IPS-20b (cell line): ENCODE results near the gene TMEM222.
A peak's percentile ranks its signal among the peaks of the same experiment; 100 is the strongest.

Source experiments
- H3K27ac ChIP-seq: one replicate; pipeline ENCODE4 v1.5.1; 2013; ENCODE audit warnings: low read length
- H3K27me3 ChIP-seq: 2 replicates; pipeline ENCODE4 v1.6.1; 2013; ENCODE audit warnings: mild to moderate bottlenecking, low read length, inconsistent platforms; ENCODE audit not compliant: insufficient read depth
- H3K36me3 ChIP-seq: 2 replicates; pipeline ENCODE4 v1.6.1; 2013; ENCODE audit warnings: low read depth, mild to moderate bottlenecking, inconsistent platforms, low read length, moderate library complexity; ENCODE audit not compliant: insufficient read depth
- H3K4me1 ChIP-seq: 2 replicates; pipeline ENCODE4 v1.6.1; 2013; ENCODE audit warnings: mild to moderate bottlenecking, control low read depth, inconsistent platforms, low read length, moderate library complexity; ENCODE audit not compliant: insufficient read depth
- H3K4me3 ChIP-seq: 2 replicates; pipeline ENCODE4 v1.5.1; 2013; ENCODE audit warnings: mild to moderate bottlenecking, low read length, inconsistent platforms
- H3K9ac ChIP-seq: 2 replicates; pipeline ENCODE4 v1.6.1; 2013; ENCODE audit warnings: low read depth, mild to moderate bottlenecking, inconsistent platforms, low read length, moderate library complexity
- H3K9me3 ChIP-seq: 2 replicates; pipeline ENCODE4 v1.6.1; 2013; ENCODE audit warnings: mild to moderate bottlenecking, low read depth, low read length, inconsistent platforms; ENCODE audit not compliant: insufficient read depth

Gene TMEM222

GRCh38 chr1:27363766-27364695 lies 42.1 kb downstream of the TMEM222 start:
- H3K9ac ChIP-seq: no peak overlapping the region
- H3K4me1 ChIP-seq: peaks cover 15% of the 10 kb centered on the region
- H3K27me3 ChIP-seq: peaks cover 42% of the 10 kb centered on the region
- no peak overlapping the region for H3K27ac ChIP-seq
- no peak overlapping the region for H3K4me3 ChIP-seq
- no peaks in the 10 kb centered on the region for H3K9me3 ChIP-seq
- no peaks in the 10 kb centered on the region for H3K36me3 ChIP-seq

DNA sequence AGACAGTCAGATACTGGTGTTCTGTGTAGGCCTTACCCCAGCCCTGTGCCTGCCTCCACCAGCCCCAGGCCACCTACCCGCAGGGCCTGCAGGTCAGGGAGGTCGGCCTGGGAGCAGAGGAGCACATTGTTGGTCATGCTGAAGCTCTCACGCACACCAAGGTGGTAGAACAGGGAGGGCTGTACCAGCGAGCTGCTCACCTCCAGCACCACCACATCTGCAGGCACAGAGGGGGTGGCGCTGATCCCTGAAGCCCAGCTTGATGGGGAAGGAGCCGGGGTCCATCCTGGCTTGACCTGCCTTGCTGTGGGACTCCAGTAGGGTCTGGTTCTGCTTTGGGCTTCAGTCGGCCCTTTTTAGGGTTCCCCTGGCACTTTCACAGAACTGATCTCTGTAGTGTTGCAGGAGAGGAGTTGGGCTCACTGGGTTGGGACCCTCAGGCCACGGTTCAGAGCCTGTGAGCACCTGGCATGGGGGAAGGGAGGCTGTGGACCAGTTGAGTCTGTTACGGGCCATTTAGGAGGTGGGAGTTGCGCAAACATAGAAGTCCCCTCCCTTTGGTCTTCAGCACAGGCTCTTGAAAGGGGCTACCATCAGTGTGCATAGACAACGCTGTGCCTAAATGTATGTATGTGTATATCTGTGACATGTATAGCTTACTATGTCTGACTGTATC lies 42.9 kb downstream of the TMEM222 start:
- Histone ChIP-seq H3K27ac (no peak overlapping the region), H3K9me3 (no peaks in the 10 kb centered on the region), H3K36me3 (no peaks in the 10 kb centered on the region), H3K9ac (no peak overlapping the region), H3K27me3 (peaks cover 34% of the 10 kb centered on the region), H3K4me1 (peaks cover 15% of the 10 kb centered on the region), H3K4me3 (peak overlapping the region; percentile 80; the same call in 1 of the 2 replicates)

DNA sequence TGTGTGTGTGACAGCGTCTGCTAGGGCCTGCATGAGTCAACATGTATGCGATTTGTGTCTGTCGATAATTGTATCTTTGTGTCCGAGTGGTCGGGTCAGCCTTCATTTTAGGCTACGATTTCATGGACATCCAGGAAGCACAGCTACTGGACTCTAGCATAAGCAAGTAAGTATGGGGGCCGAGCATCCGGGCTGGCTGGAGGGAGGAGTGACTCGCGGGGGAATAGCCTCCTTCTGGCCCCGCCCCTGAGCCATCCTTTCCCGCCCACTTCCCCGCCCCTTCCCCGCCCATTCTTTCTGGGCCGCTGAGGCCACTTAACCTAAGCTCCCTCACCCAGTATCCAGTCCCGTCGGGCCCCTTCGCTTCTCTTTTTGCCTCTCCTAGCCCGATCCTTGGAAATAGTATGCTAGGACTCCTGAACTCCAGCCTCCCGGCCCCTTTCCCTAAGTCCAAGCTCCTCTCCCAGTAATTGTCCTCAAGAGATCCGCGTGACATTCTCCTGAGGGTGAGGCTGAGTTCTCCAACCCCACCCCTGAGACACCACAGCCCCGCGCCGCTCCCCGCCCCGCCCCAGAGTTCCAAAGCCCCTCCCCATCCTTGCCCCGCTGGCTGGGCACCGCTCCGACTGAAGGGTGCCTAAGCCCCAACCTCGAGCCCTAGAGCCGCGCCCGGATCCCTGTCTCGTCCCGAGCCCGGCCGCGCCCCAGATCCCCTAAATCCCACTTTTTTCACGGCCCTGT lies 43.6 kb downstream of the TMEM222 start:
- H3K4me1 ChIP-seq: peaks cover 15% of the 10 kb centered on the region
- H3K4me3 ChIP-seq: peak overlapping the region; percentile 80
- no peaks in the 10 kb centered on the region for H3K9me3 ChIP-seq
- H3K36me3 ChIP-seq: no peaks in the 10 kb centered on the region
- peak overlapping the region; percentile 45; the same call in 1 of the 2 replicates for H3K9ac ChIP-seq
- H3K27me3 ChIP-seq: peaks cover 26% of the 10 kb centered on the region
- no peak overlapping the region for H3K27ac ChIP-seq

DNA sequence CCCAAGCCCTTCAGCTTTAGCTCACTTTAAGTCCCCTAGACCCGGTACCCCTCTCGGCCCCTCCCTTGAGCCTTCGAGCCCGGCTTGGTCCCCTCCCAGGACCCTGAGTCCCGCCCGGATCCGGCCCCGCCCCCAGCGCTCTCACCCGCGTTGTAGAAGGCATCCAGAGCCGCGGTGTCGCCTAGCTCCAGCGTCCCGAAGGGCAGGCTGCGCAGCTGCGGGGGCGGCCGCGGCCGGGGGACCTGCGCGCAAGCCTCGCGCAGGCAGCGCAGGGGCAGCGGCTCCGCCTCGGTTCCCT lies 44.1 kb downstream of the TMEM222 start:
- Histone ChIP-seq H3K36me3 (no peaks in the 10 kb centered on the region), H3K27ac (no peak overlapping the region), H3K9ac (peak overlapping the region; percentile 45; the same call in 1 of the 2 replicates), H3K4me1 (peaks cover 15% of the 10 kb centered on the region), H3K4me3 (peak overlapping the region; percentile 80), H3K9me3 (no peaks in the 10 kb centered on the region), H3K27me3 (peaks cover 21% of the 10 kb centered on the region)

DNA sequence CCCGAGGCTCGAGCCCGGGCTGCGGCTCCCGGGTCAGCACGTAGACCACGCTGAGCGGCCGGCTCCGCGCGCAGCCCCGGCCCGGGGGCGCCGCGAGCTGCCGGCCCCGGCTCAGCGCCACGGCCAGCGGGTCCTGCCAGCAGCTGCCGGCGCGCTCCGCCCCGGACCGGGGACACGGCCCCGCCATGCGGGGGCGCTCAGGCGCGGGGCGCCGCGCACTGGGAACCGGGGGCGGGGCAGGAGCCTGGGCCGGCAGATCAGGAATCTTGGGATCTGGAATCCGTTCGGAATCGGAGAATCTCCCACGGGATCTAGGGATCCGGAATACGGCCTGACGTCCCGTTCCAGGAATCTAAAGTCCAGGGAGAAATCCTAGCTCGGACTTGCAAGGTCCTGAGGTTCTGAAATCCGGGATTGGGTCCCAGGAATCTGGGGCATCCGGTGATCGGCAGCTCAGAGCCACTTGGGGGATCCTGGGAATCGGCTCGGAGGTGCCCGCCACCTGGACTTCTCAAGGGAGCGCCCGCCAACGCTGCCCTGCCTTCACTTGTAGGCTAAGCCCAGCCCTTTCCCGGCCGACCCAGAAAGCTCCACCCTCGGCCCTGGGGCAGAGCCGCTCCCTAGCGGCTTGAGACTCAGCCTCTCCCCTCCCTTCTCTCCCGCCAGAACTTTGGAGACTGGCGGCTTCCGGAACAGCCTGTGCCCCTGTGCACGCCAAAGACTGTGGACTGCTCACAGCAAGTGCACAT lies 44.6 kb downstream of the TMEM222 start, which contains the start of gene MAP3K6:
Gene MAP3K6 (minus strand): TSS at position 551 of the 749 bp plus-strand sequence. CDS start 364 bp downstream, at position 187.
- Histone ChIP-seq H3K36me3 (no peaks in the 10 kb centered on the region), H3K9ac (peak within 1 kb of the TSS; percentile 73; the same call in 1 of the 2 replicates), H3K27ac (no peak within 1 kb of the TSS), H3K9me3 (no peaks in the 10 kb centered on the region), H3K27me3 (peaks cover 16% of the 10 kb centered on the region), H3K4me1 (peaks cover 15% of the 10 kb centered on the region), H3K4me3 (peak within 1 kb of the TSS; percentile 80)

GRCh38 chr1:27367160-27367650 lies 45.2 kb downstream of the TMEM222 start:
- H3K27me3 ChIP-seq: peaks cover 10% of the 10 kb centered on the region
- H3K4me1 ChIP-seq: peaks cover 15% of the 10 kb centered on the region
- peak overlapping the region; percentile 73; the same call in 1 of the 2 replicates for H3K9ac ChIP-seq
- H3K9me3 ChIP-seq: no peaks in the 10 kb centered on the region
- no peak overlapping the region for H3K27ac ChIP-seq
- no peaks in the 10 kb centered on the region for H3K36me3 ChIP-seq
- peak overlapping the region; percentile 80 for H3K4me3 ChIP-seq

- no peak overlapping the region for H3K9ac ChIP-seq
- peaks cover 15% of the 10 kb centered on the region for H3K4me1 ChIP-seq
- no peak overlapping the region for H3K4me3 ChIP-seq
- H3K27ac ChIP-seq: no peak overlapping the region
- H3K36me3 ChIP-seq: no peaks in the 10 kb centered on the region
- H3K9me3 ChIP-seq: no peaks in the 10 kb centered on the region
- peaks cover 7% of the 10 kb centered on the region; the same call in 1 of the 2 replicates for H3K27me3 ChIP-seq
Observed at GRCh38 chr1:27368869-27369582, 47.1 kb downstream of the TMEM222 start.

GRCh38 chr1:27372022-27372807 lies 50.3 kb downstream of the TMEM222 start:
- Histone ChIP-seq H3K4me3 (no peak overlapping the region), H3K27ac (no peak overlapping the region), H3K27me3 (peaks cover 7% of the 10 kb centered on the region; the same call in 1 of the 2 replicates), H3K36me3 (no peaks in the 10 kb centered on the region), H3K9me3 (no peaks in the 10 kb centered on the region), H3K4me1 (peaks cover 5% of the 10 kb centered on the region; the same call in 1 of the 2 replicates), H3K9ac (no peak overlapping the region)

- Histone ChIP-seq H3K9ac (no peak overlapping the region), H3K27me3 (no peaks in the 10 kb centered on the region), H3K9me3 (no peaks in the 10 kb centered on the region), H3K4me1 (no peaks in the 10 kb centered on the region), H3K4me3 (no peak overlapping the region), H3K27ac (no peak overlapping the region), H3K36me3 (no peaks in the 10 kb centered on the region)
Observed at GRCh38 chr1:27372808-27373690, 51.1 kb downstream of the TMEM222 start.
